ENCODE data around the gene CFAP20DC. TPM values are rescaled to one million over a fixed set of nuclear protein-coding genes. Genes with fewer than 3 reads are reported as not detected.
"Not testable (repeated sequence)": the region's sequence is repeated elsewhere in the genome, so short reads cannot be mapped to it uniquely, and the experiment has no call there.

The CFAP20DC gene
- total RNA-seq, 2 experiments from 2014 or later = 1.5 to 1.6 TPM

GRCh38 chr3:58857402-58857801 is 192.4 kb downstream of the CFAP20DC start:
- ChIA-PET CTCF (no interaction called here), POLR2A (no interaction called here)

GRCh38 chr3:58848826-58849225 is 201.0 kb downstream of the CFAP20DC start:
- no peak overlapping the region for H3K4me3 Mint-ChIP-seq
- no peak for DNase-seq
- no peaks in the 10 kb centered on the region for H3K9me3 Mint-ChIP-seq (ENCODE audit: insufficient read depth)
- H3K36me3 Mint-ChIP-seq (ENCODE audit: low read depth) = no peaks in the 10 kb centered on the region
- POLR2A ChIA-PET = no interaction called here
- no peak for ATAC-seq
- no peaks in the 10 kb centered on the region for H3K4me1 Mint-ChIP-seq (ENCODE audit: low read depth)
- no peak overlapping the region for H3K27ac Mint-ChIP-seq
- CTCF ChIA-PET = no interaction called here
- no peaks in the 10 kb centered on the region for H3K27me3 Mint-ChIP-seq (ENCODE audit: low read depth)

More at GRCh38 chr3:58857402-58857801, 192.4 kb downstream of the CFAP20DC start:
- DNase-seq (no peak), ATAC-seq (no peak)
- no peaks in the 10 kb centered on the region for H3K36me3 Mint-ChIP-seq (ENCODE audit: low read depth)
- H3K9me3 Mint-ChIP-seq (ENCODE audit: insufficient read depth) = no peaks in the 10 kb centered on the region
- H3K27ac Mint-ChIP-seq = no peak overlapping the region
- H3K27me3 Mint-ChIP-seq (ENCODE audit: low read depth) = no peaks in the 10 kb centered on the region
- no peak overlapping the region for H3K4me3 Mint-ChIP-seq
- H3K4me1 Mint-ChIP-seq (ENCODE audit: low read depth) = no peaks in the 10 kb centered on the region

- H3K9me3 Mint-ChIP-seq (ENCODE audit: insufficient read depth); POLR2A ChIA-PET; ATAC-seq; CTCF ChIA-PET; H3K4me3 Mint-ChIP-seq; H3K27me3 Mint-ChIP-seq (ENCODE audit: low read depth); H3K27ac Mint-ChIP-seq; DNase-seq; H3K36me3 Mint-ChIP-seq (ENCODE audit: low read depth); H3K4me1 Mint-ChIP-seq (ENCODE audit: low read depth): not testable (repeated sequence)
These were observed 207.6 kb downstream of the CFAP20DC start for GRCh38 chr3:58842050-58842747.

- ChIA-PET CTCF (no interaction called here), POLR2A (no interaction called here)
- H3K36me3 Mint-ChIP-seq (ENCODE audit: low read depth) = no peaks in the 10 kb centered on the region
- H3K9me3 Mint-ChIP-seq (ENCODE audit: insufficient read depth) = no peaks in the 10 kb centered on the region
- no peaks in the 10 kb centered on the region for H3K4me1 Mint-ChIP-seq (ENCODE audit: low read depth)
- no peak overlapping the region for H3K27ac Mint-ChIP-seq
- ATAC-seq (no peak), DNase-seq (no peak)
- no peak overlapping the region for H3K4me3 Mint-ChIP-seq
- no peaks in the 10 kb centered on the region for H3K27me3 Mint-ChIP-seq (ENCODE audit: low read depth)
These were observed 208.9 kb downstream of the CFAP20DC start for GRCh38 chr3:58840949-58841348.

GRCh38 chr3:58839964-58840363 is 209.9 kb downstream of the CFAP20DC start:
- no peak overlapping the region for H3K4me3 Mint-ChIP-seq
- no peak overlapping the region for H3K27ac Mint-ChIP-seq
- CTCF ChIA-PET = no interaction called here
- no peaks in the 10 kb centered on the region for H3K27me3 Mint-ChIP-seq (ENCODE audit: low read depth)
- no peak for ATAC-seq
- H3K9me3 Mint-ChIP-seq (ENCODE audit: insufficient read depth) = no peaks in the 10 kb centered on the region
- DNase-seq = no peak
- POLR2A ChIA-PET = no interaction called here
- no peaks in the 10 kb centered on the region for H3K4me1 Mint-ChIP-seq (ENCODE audit: low read depth)
- H3K36me3 Mint-ChIP-seq (ENCODE audit: low read depth) = no peaks in the 10 kb centered on the region

GRCh38 chr3:58839187-58839586 is 210.6 kb downstream of the CFAP20DC start:
- Mint-ChIP-seq H3K4me1 (ENCODE audit: low read depth) (no peaks in the 10 kb centered on the region), H3K27me3 (ENCODE audit: low read depth) (no peaks in the 10 kb centered on the region), H3K4me3 (no peak overlapping the region), H3K27ac (no peak overlapping the region), H3K36me3 (ENCODE audit: low read depth) (no peaks in the 10 kb centered on the region), H3K9me3 (ENCODE audit: insufficient read depth) (no peaks in the 10 kb centered on the region)
- no peak for DNase-seq
- POLR2A ChIA-PET = no interaction called here
- ATAC-seq = no peak
- CTCF ChIA-PET = no interaction called here

GRCh38 chr3:58837856-58838255 is 212.0 kb downstream of the CFAP20DC start:
- no peaks in the 10 kb centered on the region for H3K9me3 Mint-ChIP-seq (ENCODE audit: insufficient read depth)
- no peak overlapping the region for H3K4me3 Mint-ChIP-seq
- no peaks in the 10 kb centered on the region for H3K36me3 Mint-ChIP-seq (ENCODE audit: low read depth)
- DNase-seq (no peak), ATAC-seq (no peak)
- no peaks in the 10 kb centered on the region for H3K4me1 Mint-ChIP-seq (ENCODE audit: low read depth)
- ChIA-PET CTCF (no interaction called here), POLR2A (no interaction called here)
- no peaks in the 10 kb centered on the region for H3K27me3 Mint-ChIP-seq (ENCODE audit: low read depth)
- no peak overlapping the region for H3K27ac Mint-ChIP-seq

GRCh38 chr3:58837141-58837843 is 212.5 kb downstream of the CFAP20DC start:
- Mint-ChIP-seq H3K4me1 (ENCODE audit: low read depth) (no peaks in the 10 kb centered on the region), H3K4me3 (no peak overlapping the region), H3K9me3 (ENCODE audit: insufficient read depth) (no peaks in the 10 kb centered on the region), H3K36me3 (ENCODE audit: low read depth) (no peaks in the 10 kb centered on the region), H3K27me3 (ENCODE audit: low read depth) (no peaks in the 10 kb centered on the region), H3K27ac (no peak overlapping the region)
- no peak for DNase-seq
- CTCF ChIA-PET = no interaction called here
- POLR2A ChIA-PET = no interaction called here
- ATAC-seq = no peak

- DNase-seq = no peak
- no peaks in the 10 kb centered on the region for H3K9me3 Mint-ChIP-seq (ENCODE audit: insufficient read depth)
- no peak overlapping the region for H3K27ac Mint-ChIP-seq
- ChIA-PET POLR2A (no interaction called here), CTCF (no interaction called here)
- no peaks in the 10 kb centered on the region for H3K36me3 Mint-ChIP-seq (ENCODE audit: low read depth)
- no peaks in the 10 kb centered on the region for H3K27me3 Mint-ChIP-seq (ENCODE audit: low read depth)
- no peak overlapping the region for H3K4me3 Mint-ChIP-seq
- no peak for ATAC-seq
- H3K4me1 Mint-ChIP-seq (ENCODE audit: low read depth) = no peaks in the 10 kb centered on the region
These were observed 214.7 kb downstream of the CFAP20DC start for GRCh38 chr3:58835086-58835485.

GRCh38 chr3:58833491-58833890 is 216.3 kb downstream of the CFAP20DC start:
- Mint-ChIP-seq H3K36me3 (ENCODE audit: low read depth) (no peaks in the 10 kb centered on the region), H3K4me1 (ENCODE audit: low read depth) (no peaks in the 10 kb centered on the region), H3K27ac (no peak overlapping the region), H3K27me3 (ENCODE audit: low read depth) (no peaks in the 10 kb centered on the region), H3K9me3 (ENCODE audit: insufficient read depth) (no peaks in the 10 kb centered on the region), H3K4me3 (no peak overlapping the region)
- ChIA-PET POLR2A (no interaction called here), CTCF (no interaction called here)
- no peak for DNase-seq
- ATAC-seq = no peak

- ATAC-seq (no peak), DNase-seq (no peak)
- CTCF ChIA-PET = no interaction called here
- Mint-ChIP-seq H3K9me3 (ENCODE audit: insufficient read depth) (no peaks in the 10 kb centered on the region), H3K27me3 (ENCODE audit: low read depth) (no peaks in the 10 kb centered on the region), H3K27ac (no peak overlapping the region), H3K4me3 (no peak overlapping the region), H3K4me1 (ENCODE audit: low read depth) (no peaks in the 10 kb centered on the region), H3K36me3 (ENCODE audit: low read depth) (no peaks in the 10 kb centered on the region)
- POLR2A ChIA-PET = no interaction called here
These were observed 220.4 kb downstream of the CFAP20DC start for GRCh38 chr3:58829321-58830000.

GRCh38 chr3:58824777-58825176 is 225.0 kb downstream of the CFAP20DC start:
- Mint-ChIP-seq H3K36me3 (ENCODE audit: low read depth) (no peaks in the 10 kb centered on the region), H3K4me1 (ENCODE audit: low read depth) (no peaks in the 10 kb centered on the region), H3K27me3 (ENCODE audit: low read depth) (no peaks in the 10 kb centered on the region), H3K27ac (no peak overlapping the region), H3K9me3 (ENCODE audit: insufficient read depth) (no peaks in the 10 kb centered on the region), H3K4me3 (no peak overlapping the region)
- ChIA-PET POLR2A (no interaction called here), CTCF (no interaction called here)
- ATAC-seq (no peak), DNase-seq (no peak)

Data from activated CD8-positive, alpha-beta T cell treated with anti-CD3 and anti-CD28 coated beads, Interleukin-2, amount 10 ng/mL, durations not matched to agents 7 days and 5 days (primary cell).